Transverse colon (tissue), 4 donors: ENCODE results near the gene IZUMO4. TPM values are rescaled to one million over a fixed set of nuclear protein-coding genes. Genes with fewer than 3 reads are reported as not detected.

ENCODE experiments used
- DNase-seq: peaks from one replicate; pipeline ENCODE4 v3.0.0-alpha.2; 2019
- H3K27ac ChIP-seq, 4 donors: fragments of 200-600 bp; sonication (generic); 2 replicates each; pipeline ENCODE4 v1.5.1; 2016 to 2018; ENCODE audit warnings: inconsistent platforms in 4 of 4
- H3K27me3 ChIP-seq: fragments of 200-600 bp; sonication (generic); 2 replicates; pipeline ENCODE4 v1.5.1; 2017; ENCODE audit warnings: inconsistent platforms
- H3K36me3 ChIP-seq, 4 donors: fragments of 200-600 bp; sonication (generic); 2 replicates each; pipeline ENCODE4 v1.5.1; 2017 to 2019; ENCODE audit warnings: inconsistent platforms in 4 of 4
- H3K4me1 ChIP-seq, 4 donors: fragments of 200-600 bp; sonication (generic); 2 replicates each; pipeline ENCODE4 v1.5.1; 2017 to 2020; ENCODE audit warnings: inconsistent platforms in 4 of 4
- H3K4me3 ChIP-seq, 4 donors: fragments of 200-600 bp; sonication (generic); 1 replicate in 1 of 4; 2 replicates in 3 of 4; pipeline versions ENCODE4 v1.5.1 to v1.6.1; 2017 to 2019; ENCODE audit warnings: inconsistent platforms in 4 of 4
- H3K9me3 ChIP-seq, 2 donors: fragments of 200-600 bp; sonication (generic); 2 replicates each; pipeline ENCODE4 v1.5.1; 2017 to 2019; ENCODE audit warnings: inconsistent platforms in 2 of 2
- EP300 ChIP-seq: sonication (generic); formaldehyde crosslinking; IDR thresholded peaks from one replicate; pipeline ENCODE4 v1.6.1; 2017; ENCODE audit warnings: antibody characterized with exemption, low read depth
- POLR2A ChIP-seq: fragments of 450-650 bp; IDR thresholded peaks from one replicate; pipeline ENCODE4 v1.6.1; 2016; ENCODE audit warnings: antibody characterized with exemption, mild to moderate bottlenecking, moderate library complexity
- POLR2AphosphoS5 ChIP-seq, 3 donors: sonication (generic); formaldehyde crosslinking; IDR thresholded peaks; one replicate each; pipeline ENCODE4 v1.6.1; 2016; ENCODE audit warnings: antibody characterized with exemption in 3 of 3
- WGBS, 2 donors: methylation state at CpG; one replicate each; pipeline ENCODE4 v1.1.5; 2018; ENCODE audit warnings: low coverage in 1 of 2; 5-methylcytosine and 5-hydroxymethylcytosine counted together
- in situ Hi-C, 4 donors: fragments of 200-750 bp; cut with MboI; loops; one replicate each; pipeline versions ENCODE4 v1.15.0 to v1.15.1; 2017; ENCODE audit warnings: low sequenced_read_pairs in 3 of 4, low pct_ligation_motif_present in 1 of 4, low pct_unique_long_range_greater_than_20kb in 1 of 4
- intact Hi-C: fragments of 100-400 bp; cut with DNase I; formaldehyde crosslinking; loops from one replicate; pipeline ENCODE4 v1.15.1; 2023; ENCODE audit warnings: low total_unique reads
- total RNA-seq, 4 donors: library from RNA; depleted of rRNA; stranded (reverse); fragments of >200 nt; gene quantifications; one replicate each; pipeline ENCODE4 v1.1.0, GENCODE V29; 2016
- TF ChIP-seq, protein P1 (sequence below), 5 experiments: fragments of 200-600 bp in 3 of 5; fragments of 450-650 bp in 2 of 5; sonication (generic) in 3 of 5; IDR thresholded peaks; 1 replicate in 2 of 5; 2 replicates in 3 of 5; pipeline ENCODE4 v1.5.1; 2016 to 2017; ENCODE audit warnings: antibody characterized with exemption in 5 of 5, inconsistent platforms in 3 of 5, mild to moderate bottlenecking in 2 of 5, moderate library complexity in 1 of 5

Gene IZUMO4
- total RNA-seq, 4 donors from 2014 or later = 2.3 to 5.4 TPM; not detected in 2

DNA sequence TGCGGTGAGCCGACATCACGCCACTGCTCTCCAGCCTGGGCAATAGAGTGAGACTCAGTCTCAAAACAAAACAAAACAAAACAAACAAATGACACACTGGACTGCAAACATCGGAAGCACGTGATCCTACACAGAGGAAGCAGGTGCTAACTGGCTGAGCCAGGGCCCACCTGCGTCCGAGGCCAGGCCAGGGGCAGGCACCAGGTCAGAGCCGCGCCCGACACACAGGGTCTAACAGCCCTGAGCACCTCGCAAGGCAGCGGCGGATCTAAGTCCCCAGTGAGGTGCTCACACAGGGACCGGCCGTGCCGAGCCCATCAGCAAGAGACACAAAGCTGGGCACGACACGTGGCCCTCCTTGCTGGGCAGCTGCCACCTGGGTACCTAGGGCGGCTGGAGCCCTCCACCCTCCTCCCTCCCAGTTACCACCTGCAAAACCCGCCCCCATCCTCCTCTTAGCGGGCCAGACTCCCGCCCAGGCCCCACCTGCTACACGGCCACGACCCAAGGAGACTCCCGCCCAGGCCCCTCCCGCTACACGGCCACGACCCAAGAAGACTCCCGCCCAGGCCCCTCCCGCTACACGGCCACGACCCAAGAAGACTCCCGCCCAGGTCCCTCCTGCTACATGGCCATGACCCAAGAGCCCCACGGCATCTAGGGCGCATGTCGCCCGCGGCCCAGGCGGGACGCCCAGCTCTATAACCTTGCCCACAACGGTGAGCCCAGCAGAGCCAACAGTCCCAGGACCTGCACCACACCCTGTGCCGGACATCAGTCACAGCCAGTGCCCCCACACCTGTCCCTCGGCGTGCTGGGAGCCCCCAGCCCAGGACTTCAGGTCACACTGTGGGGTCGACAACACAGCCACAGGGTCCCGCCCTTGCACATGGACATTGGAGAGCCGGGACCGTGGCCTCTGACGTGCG is 39.0 kb downstream of the IZUMO4 start:
- TF ChIP-seq POLR2AphosphoS5 (IDR thresholded peaks at IDR 0.05) = no peak
- no peak for TF ChIP-seq EP300
- no peak for TF ChIP-seq POLR2A
- TF ChIP-seq, protein P1, sequence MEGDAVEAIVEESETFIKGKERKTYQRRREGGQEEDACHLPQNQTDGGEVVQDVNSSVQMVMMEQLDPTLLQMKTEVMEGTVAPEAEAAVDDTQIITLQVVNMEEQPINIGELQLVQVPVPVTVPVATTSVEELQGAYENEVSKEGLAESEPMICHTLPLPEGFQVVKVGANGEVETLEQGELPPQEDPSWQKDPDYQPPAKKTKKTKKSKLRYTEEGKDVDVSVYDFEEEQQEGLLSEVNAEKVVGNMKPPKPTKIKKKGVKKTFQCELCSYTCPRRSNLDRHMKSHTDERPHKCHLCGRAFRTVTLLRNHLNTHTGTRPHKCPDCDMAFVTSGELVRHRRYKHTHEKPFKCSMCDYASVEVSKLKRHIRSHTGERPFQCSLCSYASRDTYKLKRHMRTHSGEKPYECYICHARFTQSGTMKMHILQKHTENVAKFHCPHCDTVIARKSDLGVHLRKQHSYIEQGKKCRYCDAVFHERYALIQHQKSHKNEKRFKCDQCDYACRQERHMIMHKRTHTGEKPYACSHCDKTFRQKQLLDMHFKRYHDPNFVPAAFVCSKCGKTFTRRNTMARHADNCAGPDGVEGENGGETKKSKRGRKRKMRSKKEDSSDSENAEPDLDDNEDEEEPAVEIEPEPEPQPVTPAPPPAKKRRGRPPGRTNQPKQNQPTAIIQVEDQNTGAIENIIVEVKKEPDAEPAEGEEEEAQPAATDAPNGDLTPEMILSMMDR (IDR thresholded peaks at IDR 0.05) = no peak
- intact Hi-C loops = no loop called here
- no peak overlapping the region for H3K4me3 ChIP-seq
- no peak for DNase-seq
- in situ Hi-C loops = no loop called here
- no peak overlapping the region for H3K27ac ChIP-seq
- peaks cover 0 to 40% (median 18%) of the 10 kb centered on the region in 4 donors for H3K36me3 ChIP-seq
- no peaks in the 10 kb centered on the region for H3K9me3 ChIP-seq
- H3K4me1 ChIP-seq = no peaks in the 10 kb centered on the region
- no peaks in the 10 kb centered on the region for H3K27me3 ChIP-seq
- 89% methylated on average over 46 of the region's 50 CpGs; no CpG with 5 or more reads in 1 of the 2 donors for WGBS, 2 donors

DNA sequence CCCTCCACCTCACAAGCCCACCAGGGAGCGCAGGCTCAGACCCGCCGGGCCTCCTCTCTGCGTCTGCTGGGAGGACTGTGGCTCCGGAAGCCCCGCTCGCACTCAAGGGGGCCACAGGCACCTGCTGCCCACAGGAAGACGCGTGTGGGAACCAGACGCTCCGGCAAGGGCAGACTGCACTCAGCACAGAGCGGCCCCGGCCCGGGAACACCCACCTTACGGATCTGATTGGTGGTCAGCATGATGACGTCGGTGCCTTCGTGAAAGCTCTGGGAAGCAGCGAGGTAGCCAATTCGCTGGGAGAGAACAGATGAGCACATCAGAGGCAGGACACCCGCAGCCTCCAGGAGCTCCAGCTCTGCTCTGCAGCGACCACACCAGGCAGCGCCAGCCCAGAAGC is 40.1 kb downstream of the IZUMO4 start:
- Histone ChIP-seq H3K27ac (no peak overlapping the region), H3K36me3 (peaks cover 0 to 32% (median 17%) of the 10 kb centered on the region in 4 donors), H3K4me3 (no peak overlapping the region), H3K4me1 (no peaks in the 10 kb centered on the region), H3K9me3 (no peaks in the 10 kb centered on the region), H3K27me3 (no peaks in the 10 kb centered on the region)
- in situ Hi-C loops = no loop called here
- intact Hi-C loops = no loop called here
- WGBS, 2 donors = 93% methylated on average over 23 of the region's 23 CpGs; no CpG with 5 or more reads in 1 of the 2 donors
- TF ChIP-seq, protein P1 (IDR thresholded peaks at IDR 0.05) = no peak
- TF ChIP-seq EP300 = no peak
- no peak for TF ChIP-seq POLR2AphosphoS5 (IDR thresholded peaks at IDR 0.05)
- DNase-seq = no peak

DNA sequence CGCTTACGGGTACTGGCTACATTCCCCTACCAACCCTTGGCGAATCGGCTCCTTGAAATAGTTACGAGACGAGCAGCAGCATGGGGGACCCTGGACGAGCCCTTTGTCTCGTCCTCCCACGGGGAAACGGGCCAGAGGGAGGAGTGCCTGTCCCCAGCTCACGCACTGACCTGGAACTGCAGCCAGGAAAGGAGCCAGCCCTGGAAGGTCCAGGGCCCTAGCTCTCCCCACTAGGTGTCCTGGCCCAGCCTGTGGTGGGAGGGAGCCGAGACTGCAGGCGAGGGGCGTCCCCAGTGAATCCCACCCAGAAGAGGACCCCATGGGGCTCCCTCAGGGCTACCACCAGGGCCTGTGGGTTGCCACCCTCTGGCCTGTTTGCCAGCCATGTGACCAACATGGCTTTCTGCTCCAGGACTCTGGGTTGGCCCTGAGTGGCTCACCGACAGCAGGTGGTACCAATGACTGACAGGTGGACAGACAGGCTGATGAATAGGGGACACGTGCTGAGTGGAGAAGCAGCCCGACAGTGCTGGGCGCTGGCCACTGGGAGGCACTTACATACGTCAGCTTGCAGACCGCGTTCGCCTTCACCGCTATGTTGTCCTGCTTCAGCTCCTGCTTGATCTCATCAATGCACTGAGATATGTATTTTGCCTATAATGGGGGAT is 41.5 kb downstream of the IZUMO4 start:
- no peak for DNase-seq
- in situ Hi-C loops = no loop called here
- Histone ChIP-seq H3K9me3 (no peaks in the 10 kb centered on the region), H3K36me3 (peaks cover 0 to 23% (median 7%) of the 10 kb centered on the region in 4 donors), H3K27me3 (no peaks in the 10 kb centered on the region), H3K27ac (no peak overlapping the region), H3K4me3 (no peak overlapping the region), H3K4me1 (no peaks in the 10 kb centered on the region)
- TF ChIP-seq, protein P1 (IDR thresholded peaks at IDR 0.05) = no peak
- TF ChIP-seq POLR2AphosphoS5 (IDR thresholded peaks at IDR 0.05) (no peak), EP300 (no peak), POLR2A (no peak)
- intact Hi-C loops = no loop called here
- 89% methylated on average over 22 of the region's 23 CpGs; no CpG with 5 or more reads in 1 of the 2 donors for WGBS, 2 donors

DNA sequence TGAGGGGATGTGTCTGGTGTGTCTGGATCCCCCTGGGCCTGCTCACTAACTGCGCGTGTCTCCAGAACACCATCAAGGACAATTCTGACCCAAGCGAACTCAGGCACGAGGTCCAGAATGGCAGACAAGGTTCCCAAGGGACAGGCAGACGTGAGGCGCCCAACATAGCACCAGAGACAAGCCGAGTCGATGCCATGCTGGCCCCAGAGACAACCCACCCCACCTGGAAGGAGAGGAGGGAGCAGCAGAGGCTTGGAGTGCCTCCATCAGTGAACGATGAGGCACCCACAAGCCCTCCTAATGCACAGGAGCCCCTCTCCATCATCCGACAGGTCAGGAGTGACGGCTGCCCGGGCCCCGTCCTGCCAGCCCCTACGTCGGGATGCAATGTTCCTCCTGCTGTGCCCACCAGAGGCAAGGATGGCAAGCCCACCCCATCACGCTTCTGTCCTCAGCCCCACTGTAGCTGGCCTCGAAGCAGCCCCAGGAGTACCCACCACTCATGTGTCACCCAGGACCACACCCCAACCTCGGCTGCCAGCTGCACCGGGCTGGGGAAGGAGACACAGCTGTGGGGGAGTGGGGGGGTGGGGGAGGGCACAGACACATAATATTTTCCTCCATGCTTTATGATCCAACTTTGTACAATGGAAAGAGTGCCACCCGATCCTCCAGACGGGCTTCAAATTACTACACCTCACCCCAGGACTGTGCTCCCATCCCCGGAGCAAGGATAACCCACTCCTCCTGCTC is 42.8 kb downstream of the IZUMO4 start:
- intact Hi-C loops (no loop called here), in situ Hi-C loops (no loop called here)
- H3K4me3 ChIP-seq = no peak overlapping the region
- peaks cover 0 to 23% (median 4%) of the 10 kb centered on the region in 4 donors for H3K36me3 ChIP-seq
- H3K27me3 ChIP-seq = no peaks in the 10 kb centered on the region
- H3K27ac ChIP-seq = no peak overlapping the region
- 85 to 100% methylated on average over 2 to 22 of the region's 22 CpGs for WGBS, 2 donors
- no peak for DNase-seq
- H3K4me1 ChIP-seq = no peaks in the 10 kb centered on the region
- H3K9me3 ChIP-seq = no peaks in the 10 kb centered on the region
- TF ChIP-seq, protein P1 (IDR thresholded peaks at IDR 0.05) = no peak
- TF ChIP-seq EP300 (no peak), POLR2AphosphoS5 (IDR thresholded peaks at IDR 0.05) (no peak), POLR2A (no peak)
